BLaER1 (cell line): ENCODE measurements around the gene BIRC3.

Experiments used
- H3K27ac ChIP-seq: shearing (Covaris generic); formaldehyde crosslinking; 2 replicates; pipeline ENCODE4 v1.8.1; 2022
- H3K27me3 ChIP-seq: shearing (Covaris generic); formaldehyde crosslinking; 2 replicates; pipeline ENCODE4 v1.8.1; 2022
- H3K36me3 ChIP-seq: shearing (Covaris generic); formaldehyde crosslinking; 2 replicates; pipeline ENCODE4 v1.8.1; 2022
- H3K4me1 ChIP-seq: shearing (Covaris generic); formaldehyde crosslinking; 2 replicates; pipeline ENCODE4 v1.8.1; 2022
- H3K4me2 ChIP-seq: shearing (Covaris generic); formaldehyde crosslinking; 2 replicates; pipeline ENCODE4 v1.8.1; 2022
- H3K4me3 ChIP-seq: shearing (Covaris generic); formaldehyde crosslinking; 2 replicates; pipeline ENCODE4 v1.8.1; 2022
- H3K9ac ChIP-seq: shearing (Covaris generic); formaldehyde crosslinking; 2 replicates; pipeline ENCODE4 v1.8.1; 2022
- H3K9me3 ChIP-seq: shearing (Covaris generic); formaldehyde crosslinking; 2 replicates; pipeline ENCODE4 v1.8.1; 2022
- H4K20me1 ChIP-seq: shearing (Covaris generic); formaldehyde crosslinking; 2 replicates; pipeline ENCODE4 v1.8.1; 2022
- Cebpa-rat ChIP-seq: shearing (Covaris generic); IDR thresholded peaks from 2 replicates; pipeline ENCODE4 v1.8.1; 2022

The BIRC3 gene

DNA sequence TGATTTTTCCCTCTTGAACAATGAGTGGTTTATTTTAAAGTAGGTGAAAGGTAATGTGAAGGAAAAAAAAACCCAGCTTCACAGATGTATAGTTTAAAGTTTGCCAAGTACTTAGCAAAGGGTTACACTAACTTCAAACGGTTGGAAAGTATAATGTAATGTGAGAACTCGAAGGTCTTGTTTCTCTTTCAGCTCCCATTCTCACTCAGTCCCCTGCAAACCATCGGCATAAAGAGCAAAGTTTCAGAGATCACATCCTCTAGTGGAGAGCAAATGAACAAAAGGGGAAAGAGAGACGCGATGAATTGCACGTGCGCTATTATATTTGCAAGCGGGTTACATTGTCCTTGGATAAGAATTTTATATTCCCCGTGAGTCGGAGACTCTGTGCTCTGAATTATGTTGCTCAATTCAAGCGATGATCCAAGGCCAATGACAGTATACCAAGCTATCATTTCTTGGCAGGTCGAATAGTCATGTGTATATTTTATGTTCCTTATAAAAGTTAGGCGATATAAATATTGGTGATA, 37.6 kb upstream of the BIRC3 start:
- Histone ChIP-seq H3K4me1 (no peaks in the 10 kb centered on the region), H3K4me2 (no peak overlapping the region), H3K36me3 (no peaks in the 10 kb centered on the region), H3K4me3 (no peak overlapping the region), H3K9me3 (no peaks in the 10 kb centered on the region), H4K20me1 (no peaks in the 10 kb centered on the region), H3K9ac (no peak overlapping the region), H3K27ac (no peak overlapping the region), H3K27me3 (no peaks in the 10 kb centered on the region)
- TF ChIP-seq Cebpa-rat: no peak

DNA sequence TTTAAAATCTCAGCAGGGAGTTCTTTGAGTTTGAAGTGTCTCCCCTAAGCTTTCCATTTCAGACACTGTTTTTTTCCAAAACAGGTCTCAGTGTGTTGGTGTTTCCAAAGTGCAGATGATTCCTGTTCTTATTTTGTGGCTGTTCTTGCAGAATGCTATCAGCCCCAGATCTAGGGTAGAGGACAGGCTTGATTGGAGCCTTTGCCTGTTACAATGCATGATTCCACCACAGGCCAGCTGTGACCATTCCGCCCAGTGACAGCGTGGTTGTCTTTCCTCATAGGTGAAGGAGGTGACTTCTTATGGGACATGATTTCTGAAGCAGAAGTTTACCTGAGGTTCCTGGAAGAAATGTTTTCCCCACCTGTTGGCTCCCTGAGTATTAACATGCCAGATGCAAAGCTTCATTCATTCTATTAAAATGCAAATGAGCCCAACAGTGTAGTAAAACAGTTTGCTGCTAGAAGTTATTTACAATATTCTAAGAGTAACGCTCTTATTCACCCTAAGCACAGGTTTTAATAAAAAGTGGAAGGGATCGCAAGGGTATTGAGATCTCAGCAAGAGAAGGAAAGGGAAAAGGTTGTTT, 36.9 kb upstream of the BIRC3 start:
- Histone ChIP-seq H3K36me3 (no peaks in the 10 kb centered on the region), H3K27me3 (no peaks in the 10 kb centered on the region), H4K20me1 (no peaks in the 10 kb centered on the region), H3K4me1 (no peaks in the 10 kb centered on the region), H3K27ac (no peak overlapping the region), H3K4me2 (no peak overlapping the region), H3K9me3 (no peaks in the 10 kb centered on the region), H3K4me3 (no peak overlapping the region), H3K9ac (no peak overlapping the region)
- no peak for TF ChIP-seq Cebpa-rat

DNA sequence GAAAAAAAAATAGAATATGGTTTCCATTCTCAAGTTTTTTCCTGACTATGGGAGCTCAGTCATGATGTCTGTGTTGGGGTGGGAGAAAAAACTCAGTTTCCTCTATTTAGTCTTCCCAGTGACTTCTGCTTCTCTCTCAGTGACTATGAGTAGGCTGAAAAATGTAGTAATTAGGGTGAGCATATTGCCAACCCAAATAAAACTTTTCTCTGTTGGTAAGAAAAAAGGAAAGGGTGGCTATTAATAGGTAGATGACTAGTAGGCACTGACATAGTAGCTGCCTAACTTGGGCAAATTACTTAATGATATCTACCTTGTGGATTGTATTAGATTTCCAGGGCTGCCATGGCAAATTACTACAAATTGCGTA, 34.2 kb upstream of the BIRC3 start:
- Histone ChIP-seq H3K4me2 (no peak overlapping the region), H3K27me3 (no peaks in the 10 kb centered on the region), H3K27ac (no peak overlapping the region), H3K4me1 (peaks cover 1% of the 10 kb centered on the region), H3K4me3 (no peak overlapping the region), H3K36me3 (no peaks in the 10 kb centered on the region), H4K20me1 (no peaks in the 10 kb centered on the region), H3K9me3 (no peaks in the 10 kb centered on the region), H3K9ac (no peak overlapping the region)
- no peak for TF ChIP-seq Cebpa-rat

DNA sequence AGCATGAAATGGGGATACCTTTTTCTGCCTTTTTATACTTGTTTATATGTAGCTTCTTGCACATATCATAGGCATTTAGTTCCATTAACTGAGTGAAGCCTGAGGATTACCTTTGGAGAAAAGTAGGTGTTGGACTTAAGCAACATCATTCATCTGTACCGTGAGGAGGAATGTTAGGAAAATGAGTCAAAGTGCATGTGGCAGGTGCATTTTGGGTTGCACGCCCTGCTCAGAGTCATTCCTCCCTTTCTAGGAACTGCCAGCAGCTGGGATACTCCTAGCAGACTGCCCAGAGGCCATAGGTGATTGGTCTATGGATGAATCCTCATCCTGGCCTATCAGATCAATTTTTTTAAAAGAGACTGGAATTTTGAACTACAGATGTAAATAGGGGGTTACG, 33.3 kb upstream of the BIRC3 start:
- Histone ChIP-seq H3K4me1 (peaks cover 8% of the 10 kb centered on the region), H3K9ac (no peak overlapping the region), H3K9me3 (no peaks in the 10 kb centered on the region), H3K4me2 (no peak overlapping the region), H3K27ac (no peak overlapping the region), H3K27me3 (no peaks in the 10 kb centered on the region), H3K4me3 (no peak overlapping the region), H4K20me1 (no peaks in the 10 kb centered on the region), H3K36me3 (no peaks in the 10 kb centered on the region)
- TF ChIP-seq Cebpa-rat: no peak

DNA sequence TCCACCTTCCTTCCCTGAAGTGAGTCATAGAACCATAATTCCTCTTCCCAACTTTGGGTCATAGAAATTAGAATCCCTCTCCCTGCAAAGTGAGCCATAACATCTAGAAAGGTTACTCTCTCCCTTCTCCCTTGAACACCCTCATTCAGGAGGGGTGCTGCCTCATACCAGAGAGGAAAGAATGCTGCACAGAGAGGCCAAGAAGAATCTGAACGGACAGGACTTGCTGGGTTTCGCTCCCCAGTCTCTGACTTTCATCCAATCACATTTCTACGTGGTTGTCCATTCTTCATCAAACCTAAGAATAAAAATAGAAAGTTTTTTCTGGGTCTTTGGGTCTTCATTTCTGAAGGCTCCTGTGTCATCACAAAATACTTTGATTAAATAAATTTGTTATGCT, 31.0 kb upstream of the BIRC3 start:
- H3K9ac ChIP-seq: no peak overlapping the region
- H3K4me3 ChIP-seq: no peak overlapping the region
- TF ChIP-seq Cebpa-rat: no peak
- no peaks in the 10 kb centered on the region for H3K27me3 ChIP-seq
- no peaks in the 10 kb centered on the region for H3K9me3 ChIP-seq
- no peak overlapping the region for H3K27ac ChIP-seq
- no peaks in the 10 kb centered on the region for H4K20me1 ChIP-seq
- no peaks in the 10 kb centered on the region for H3K36me3 ChIP-seq
- peaks cover 8% of the 10 kb centered on the region for H3K4me1 ChIP-seq
- no peak overlapping the region for H3K4me2 ChIP-seq

DNA sequence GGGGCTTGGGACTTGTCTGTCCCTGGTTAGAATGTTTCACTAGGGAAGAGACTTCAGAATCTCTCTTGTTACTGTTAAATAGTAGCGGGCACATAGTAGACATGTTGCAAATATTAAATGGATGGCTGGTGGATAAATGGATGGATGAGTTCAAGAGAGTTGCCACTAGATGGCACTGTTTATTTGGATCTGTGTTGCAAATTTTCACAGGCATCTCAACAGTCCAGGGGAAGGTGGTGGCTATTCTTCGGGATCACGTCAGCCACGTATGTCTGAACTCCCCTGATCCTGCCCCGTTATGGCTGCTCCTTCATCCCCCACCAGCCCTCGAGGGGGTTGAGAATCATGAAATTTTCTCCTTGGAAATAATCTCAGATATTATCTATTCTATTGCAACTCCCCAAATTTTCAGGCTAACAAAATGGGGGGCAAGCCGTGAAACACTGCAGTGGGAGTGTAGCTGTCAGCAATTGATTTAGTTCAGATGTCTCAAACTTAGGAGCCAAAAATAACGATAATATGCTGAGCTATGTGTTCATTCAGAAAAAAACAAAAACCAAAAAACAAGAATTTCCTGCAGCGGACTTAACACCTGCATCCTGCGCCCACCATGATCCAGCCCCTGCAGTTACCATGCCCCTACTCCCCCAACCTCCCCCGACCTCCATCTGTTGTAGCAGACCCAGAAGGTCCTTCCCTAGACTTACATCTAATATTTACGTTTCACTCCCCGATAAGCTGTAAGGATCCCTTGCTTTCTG, 29.1 kb upstream of the BIRC3 start:
- Histone ChIP-seq H4K20me1 (no peaks in the 10 kb centered on the region), H3K27me3 (no peaks in the 10 kb centered on the region), H3K27ac (no peak overlapping the region), H3K4me1 (peaks cover 8% of the 10 kb centered on the region), H3K4me3 (no peak overlapping the region), H3K9ac (no peak overlapping the region), H3K9me3 (no peaks in the 10 kb centered on the region), H3K4me2 (peak overlapping the region; percentile 40), H3K36me3 (no peaks in the 10 kb centered on the region)
- no peak for TF ChIP-seq Cebpa-rat

DNA sequence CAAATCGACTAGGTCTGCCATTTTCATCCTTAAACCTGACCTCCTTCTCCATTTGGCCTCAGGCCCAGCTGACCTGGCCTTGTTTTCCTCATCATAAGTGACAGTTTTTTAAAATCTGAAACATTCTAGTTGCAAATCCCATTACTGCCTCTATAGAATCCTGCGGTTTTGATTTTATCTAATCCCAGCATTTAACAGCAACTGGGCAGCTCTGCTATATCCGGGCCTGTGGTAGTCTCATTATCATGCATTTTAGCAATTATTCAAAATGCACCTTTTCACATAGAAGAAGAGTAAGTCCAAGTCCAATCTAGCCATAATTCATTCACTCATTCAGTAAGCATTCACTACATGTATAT, 28.6 kb upstream of the BIRC3 start:
- no peak overlapping the region for H3K27ac ChIP-seq
- H3K4me1 ChIP-seq: peaks cover 8% of the 10 kb centered on the region
- TF ChIP-seq Cebpa-rat: no peak
- H4K20me1 ChIP-seq: no peaks in the 10 kb centered on the region
- peak overlapping the region; percentile 40 for H3K4me2 ChIP-seq
- H3K9me3 ChIP-seq: no peaks in the 10 kb centered on the region
- no peak overlapping the region for H3K9ac ChIP-seq
- no peaks in the 10 kb centered on the region for H3K27me3 ChIP-seq
- no peak overlapping the region for H3K4me3 ChIP-seq
- no peaks in the 10 kb centered on the region for H3K36me3 ChIP-seq

DNA sequence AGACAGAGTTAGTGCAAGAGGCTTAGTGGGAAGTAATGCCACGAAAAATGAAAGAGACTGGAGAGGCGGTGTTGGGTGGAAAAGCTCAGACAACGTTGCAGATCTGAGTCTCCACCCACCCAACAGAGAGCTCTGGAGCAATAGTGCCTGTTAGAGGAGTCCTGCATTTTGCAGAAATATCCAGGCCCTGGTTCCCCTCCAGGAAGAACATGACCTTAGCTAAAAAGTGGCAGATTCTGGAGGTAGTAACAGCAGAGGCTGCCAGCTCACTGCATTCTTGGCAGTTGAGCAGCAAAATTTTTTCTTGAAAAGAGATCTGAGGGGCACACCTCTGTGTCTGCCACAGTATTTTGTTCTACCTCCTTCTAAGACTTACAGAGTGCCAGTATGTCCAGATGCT, 27.7 kb upstream of the BIRC3 start:
- Histone ChIP-seq H3K9me3 (no peaks in the 10 kb centered on the region), H3K4me2 (no peak overlapping the region), H3K36me3 (no peaks in the 10 kb centered on the region), H4K20me1 (no peaks in the 10 kb centered on the region), H3K9ac (no peak overlapping the region), H3K4me3 (no peak overlapping the region), H3K27ac (no peak overlapping the region), H3K27me3 (no peaks in the 10 kb centered on the region), H3K4me1 (peaks cover 8% of the 10 kb centered on the region)
- TF ChIP-seq Cebpa-rat: no peak

DNA sequence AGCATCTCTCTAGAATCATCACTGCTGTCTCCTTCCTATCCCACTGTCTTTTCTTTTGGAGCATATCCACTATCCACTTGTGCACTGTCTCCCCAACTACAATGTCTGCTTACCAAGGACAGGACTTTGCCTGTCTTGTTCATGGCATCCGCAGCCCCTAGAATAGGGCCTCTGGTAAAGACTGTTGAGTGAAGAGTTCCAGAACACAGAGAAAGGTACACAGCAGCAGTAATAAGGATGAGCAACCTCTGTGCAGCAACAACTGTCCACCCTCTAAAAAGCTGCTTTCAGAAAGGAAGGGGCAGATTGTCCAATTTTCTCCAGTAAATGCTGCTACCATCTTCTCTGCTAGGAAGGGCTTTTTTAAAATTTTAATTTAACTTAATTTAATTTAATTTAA, 25.5 kb upstream of the BIRC3 start:
- TF ChIP-seq Cebpa-rat: no peak
- H3K27me3 ChIP-seq: no peaks in the 10 kb centered on the region
- no peak overlapping the region for H3K4me2 ChIP-seq
- H3K9ac ChIP-seq: no peak overlapping the region
- peaks cover 8% of the 10 kb centered on the region for H3K4me1 ChIP-seq
- no peak overlapping the region for H3K27ac ChIP-seq
- no peaks in the 10 kb centered on the region for H4K20me1 ChIP-seq
- H3K36me3 ChIP-seq: no peaks in the 10 kb centered on the region
- no peak overlapping the region for H3K4me3 ChIP-seq
- no peaks in the 10 kb centered on the region for H3K9me3 ChIP-seq

DNA sequence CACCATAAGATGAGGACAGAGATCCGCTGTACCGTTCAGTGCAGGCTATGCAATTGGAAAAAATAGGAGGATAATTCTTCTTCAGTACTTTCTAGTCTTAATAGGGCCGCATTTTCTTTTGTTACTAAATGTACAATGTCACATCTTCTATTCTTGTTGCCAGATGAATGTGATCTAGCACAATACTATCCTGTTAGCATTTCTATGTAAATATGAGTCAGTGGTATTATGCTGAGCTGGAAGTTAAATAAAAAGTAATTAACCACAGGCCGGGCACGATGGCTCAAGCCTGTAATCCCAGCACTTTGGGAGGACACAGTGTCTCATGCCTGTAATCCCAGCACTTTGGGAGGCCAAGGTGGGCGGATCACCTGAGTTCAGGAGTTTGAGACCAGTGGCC, 24.4 kb upstream of the BIRC3 start:
- H3K27ac ChIP-seq: no peak overlapping the region
- no peak for TF ChIP-seq Cebpa-rat
- no peaks in the 10 kb centered on the region for H4K20me1 ChIP-seq
- no peaks in the 10 kb centered on the region for H3K36me3 ChIP-seq
- no peaks in the 10 kb centered on the region for H3K9me3 ChIP-seq
- no peak overlapping the region for H3K4me3 ChIP-seq
- no peak overlapping the region for H3K4me2 ChIP-seq
- H3K9ac ChIP-seq: no peak overlapping the region
- no peaks in the 10 kb centered on the region for H3K27me3 ChIP-seq
- peaks cover 8% of the 10 kb centered on the region for H3K4me1 ChIP-seq
